Neuronal stem cell (in vitro differentiated cells): Measurements from ENCODE around the gene POLG.

Experiments used
- DNase-seq: peaks from one replicate; pipeline ENCODE4 v3.0.0-alpha.2; 2013; ENCODE audit warnings: low spot score
- H2AFZ ChIP-seq: one replicate; pipeline ENCODE4 v1.6.1; 2013; ENCODE audit warnings: mild to moderate bottlenecking, low read length, inconsistent platforms
- H2AK5ac ChIP-seq: 2 replicates; pipeline ENCODE4 v1.6.1; 2013; ENCODE audit warnings: low read depth, mild to moderate bottlenecking, inconsistent platforms, low read length, moderate library complexity, mixed read lengths
- H2BK120ac ChIP-seq: 2 replicates; pipeline ENCODE4 v1.6.1; 2013; ENCODE audit warnings: low read depth, mild to moderate bottlenecking, inconsistent platforms, low read length, moderate library complexity, mixed read lengths
- H2BK12ac ChIP-seq: one replicate; pipeline ENCODE4 v1.6.1; 2013; ENCODE audit warnings: low read length, inconsistent platforms
- H2BK15ac ChIP-seq: 2 replicates; pipeline ENCODE4 v1.6.1; 2013; ENCODE audit warnings: mild to moderate bottlenecking, low read length, inconsistent platforms, mixed read lengths
- H2BK5ac ChIP-seq: one replicate; pipeline ENCODE4 v1.6.1; 2013; ENCODE audit warnings: inconsistent platforms, mild to moderate bottlenecking, low read length, moderate library complexity
- H3K14ac ChIP-seq: one replicate; pipeline ENCODE4 v1.6.1; 2013; ENCODE audit warnings: low read length, inconsistent platforms
- H3K18ac ChIP-seq: 2 replicates; pipeline ENCODE4 v1.6.1; 2013; ENCODE audit warnings: low read length, inconsistent platforms
- H3K23ac ChIP-seq: 2 replicates; pipeline ENCODE4 v1.6.1; 2013; ENCODE audit warnings: low read depth, mild to moderate bottlenecking, mixed read lengths, low read length, inconsistent platforms; ENCODE audit not compliant: poor library complexity
- H3K27ac ChIP-seq: replicated peaks from 3 replicates; pipeline ENCODE4 v1.5.1; 2013; ENCODE audit warnings: low read length, inconsistent platforms
- H3K27me3 ChIP-seq, 3 experiments: 2 replicates each; pipeline ENCODE4 v1.6.1; 2013; ENCODE audit warnings: low read length in 3 of 3, mild to moderate bottlenecking in 2 of 3, inconsistent platforms in 1 of 3, low read depth in 1 of 3, mixed read lengths in 1 of 3, moderate library complexity in 1 of 3; ENCODE audit not compliant: control insufficient read depth in 3 of 3, insufficient read depth in 3 of 3
- H3K36me3 ChIP-seq, 2 donors: replicated peaks in 1 of 2; 2 replicates each; pipeline ENCODE4 v1.6.1; 2013; ENCODE audit warnings: low read length in 2 of 2; ENCODE audit not compliant: control insufficient read depth in 2 of 2, insufficient read depth in 2 of 2
- H3K4ac ChIP-seq: 2 replicates; pipeline ENCODE4 v1.6.1; 2013; ENCODE audit warnings: inconsistent platforms, mild to moderate bottlenecking, low read length, moderate library complexity
- H3K4me1 ChIP-seq, 2 donors: 1 replicate in 1 of 2; 2 replicates in 1 of 2; pipeline ENCODE4 v1.6.1; 2013; ENCODE audit warnings: low read length in 2 of 2, low read depth in 1 of 2; ENCODE audit not compliant: control insufficient read depth in 2 of 2, insufficient read depth in 1 of 2
- H3K4me2 ChIP-seq: one replicate; pipeline ENCODE4 v1.6.1; 2013; ENCODE audit warnings: mild to moderate bottlenecking, low read length, inconsistent platforms; ENCODE audit not compliant: insufficient read depth, poor library complexity, severe bottlenecking
- H3K4me3 ChIP-seq, 2 donors: 2 replicates each; pipeline ENCODE4 v1.5.1; 2013; ENCODE audit warnings: low read length in 2 of 2, mild to moderate bottlenecking in 2 of 2, inconsistent platforms in 1 of 2, moderate library complexity in 1 of 2
- H3K79me1 ChIP-seq: one replicate; pipeline ENCODE4 v1.6.1; 2013; ENCODE audit warnings: low read depth, mild to moderate bottlenecking, inconsistent platforms, low read length, moderate library complexity
- H3K9ac ChIP-seq: one replicate; pipeline ENCODE4 v1.6.1; 2013; ENCODE audit warnings: mild to moderate bottlenecking, low read depth, low read length, inconsistent platforms; ENCODE audit not compliant: poor library complexity
- H3K9me3 ChIP-seq, 2 donors: replicated peaks in 1 of 2; 2 replicates each; pipeline versions ENCODE3 to v1.6.1; 2013; ENCODE audit warnings: low read length in 2 of 2, mild to moderate bottlenecking in 2 of 2, inconsistent platforms in 1 of 2, low read depth in 1 of 2, mixed read lengths in 1 of 2, moderate library complexity in 1 of 2; ENCODE audit not compliant: control insufficient read depth in 2 of 2, insufficient read depth in 1 of 2
- H4K8ac ChIP-seq: one replicate; pipeline ENCODE4 v1.6.1; 2013; ENCODE audit warnings: low read depth, mild to moderate bottlenecking, inconsistent platforms, low read length, moderate library complexity
- H4K91ac ChIP-seq: one replicate; pipeline ENCODE4 v1.6.1; 2013; ENCODE audit warnings: low read length, low read depth, mild to moderate bottlenecking, inconsistent platforms; ENCODE audit not compliant: poor library complexity
- WGBS, 2 donors: extraction: QIAGEN DNeasy Blood & Tissue Kit; methylation state at CpG; one replicate each; pipeline ENCODE4 v1.1.7; 2013; ENCODE audit warnings: missing lambda C conversion rate in 2 of 2, mixed read lengths in 1 of 2; ENCODE audit not compliant: insufficient read length in 2 of 2, insufficient replicate concordance in 1 of 2; ENCODE audit errors: extremely low coverage in 2 of 2; 5-methylcytosine and 5-hydroxymethylcytosine counted together

The POLG gene

GRCh38 chr15:89333011-89333860 lies 1.4 kb downstream of the POLG start:
- H4K8ac ChIP-seq, result no peak overlapping the region
- peaks cover 41 to 51% of the 10 kb centered on the region in 2 donors for H3K36me3 ChIP-seq
- H3K9ac ChIP-seq, result peak overlapping the region; percentile 66
- H2BK12ac ChIP-seq, result peak overlapping the region; percentile 63
- H3K23ac ChIP-seq, result peak overlapping the region; percentile 69
- H2AFZ ChIP-seq, result no peak overlapping the region
- H3K14ac ChIP-seq, result peak overlapping the region; percentile 84
- H3K18ac ChIP-seq, result no peak overlapping the region
- no peak for DNase-seq
- no peak overlapping the region for H3K27ac ChIP-seq
- H3K4me2 ChIP-seq, result peak overlapping the region; percentile 81
- H2AK5ac ChIP-seq, result no peak overlapping the region
- no CpG with 5 or more reads among the region's 57 CpGs for WGBS, 2 donors
- H4K91ac ChIP-seq, result no peak overlapping the region
- H3K4me1 ChIP-seq, result peaks cover 3 to 6% of the 10 kb centered on the region in 2 donors
- no peak overlapping the region for H2BK120ac ChIP-seq
- H2BK5ac ChIP-seq, result no peak overlapping the region
- no peak overlapping the region for H2BK15ac ChIP-seq
- H3K79me1 ChIP-seq, result peaks cover 23% of the 10 kb centered on the region
- H3K27me3 ChIP-seq, result peaks cover 2 to 25% (median 21%) of the 10 kb centered on the region in 3 experiments
- H3K4ac ChIP-seq, result no peak overlapping the region
- no peaks in the 10 kb centered on the region for H3K9me3 ChIP-seq
- H3K4me3 ChIP-seq, result peak overlapping the region; percentile 94 to 99

- no peak overlapping the region for H2BK15ac ChIP-seq
- no peak overlapping the region for H3K9ac ChIP-seq
- no peak overlapping the region for H3K4ac ChIP-seq
- no peak overlapping the region for H2BK12ac ChIP-seq
- H3K4me1 ChIP-seq, result peaks cover 3 to 6% of the 10 kb centered on the region in 2 donors
- H3K9me3 ChIP-seq, result no peaks in the 10 kb centered on the region
- H3K23ac ChIP-seq, result no peak overlapping the region
- peaks cover 23% of the 10 kb centered on the region for H3K79me1 ChIP-seq
- H3K27ac ChIP-seq, result no peak overlapping the region
- no peak overlapping the region for H3K18ac ChIP-seq
- peaks cover 2 to 19% (median 16%) of the 10 kb centered on the region in 3 experiments for H3K27me3 ChIP-seq
- peaks cover 46 to 59% of the 10 kb centered on the region in 2 donors for H3K36me3 ChIP-seq
- no peak overlapping the region for H2AFZ ChIP-seq
- no peak overlapping the region for H3K4me2 ChIP-seq
- H2BK120ac ChIP-seq, result no peak overlapping the region
- no peak overlapping the region for H3K14ac ChIP-seq
- H2BK5ac ChIP-seq, result no peak overlapping the region
- H2AK5ac ChIP-seq, result no peak overlapping the region
- no peak for DNase-seq
- H3K4me3 ChIP-seq, result no peak overlapping the region
- H4K91ac ChIP-seq, result no peak overlapping the region
- H4K8ac ChIP-seq, result no peak overlapping the region
- WGBS, 2 donors, result no CpG with 5 or more reads among the region's 10 CpGs
Measured at GRCh38 chr15:89332446-89332845, 2.2 kb downstream of the POLG start.

- no peak overlapping the region for H2BK15ac ChIP-seq
- H3K9me3 ChIP-seq, result no peaks in the 10 kb centered on the region
- H3K4me1 ChIP-seq, result peaks cover 3 to 6% of the 10 kb centered on the region in 2 donors
- no CpG with 5 or more reads among the region's 7 CpGs for WGBS, 2 donors
- H3K18ac ChIP-seq, result no peak overlapping the region
- H4K8ac ChIP-seq, result no peak overlapping the region
- no peak overlapping the region for H2BK5ac ChIP-seq
- no peak overlapping the region for H4K91ac ChIP-seq
- peaks cover 59 to 73% of the 10 kb centered on the region in 2 donors for H3K36me3 ChIP-seq
- H3K9ac ChIP-seq, result no peak overlapping the region
- no peak overlapping the region for H2BK120ac ChIP-seq
- H2AK5ac ChIP-seq, result no peak overlapping the region
- H3K27me3 ChIP-seq, result peaks cover 2 to 7% (median 6%) of the 10 kb centered on the region in 3 experiments
- H3K4ac ChIP-seq, result no peak overlapping the region
- peak overlapping the region; percentile 34 for H3K23ac ChIP-seq
- no peak overlapping the region for H2BK12ac ChIP-seq
- H2AFZ ChIP-seq, result no peak overlapping the region
- H3K4me3 ChIP-seq, result no peak overlapping the region
- no peak overlapping the region for H3K4me2 ChIP-seq
- no peak overlapping the region for H3K27ac ChIP-seq
- H3K79me1 ChIP-seq, result peaks cover 23% of the 10 kb centered on the region
- no peak overlapping the region for H3K14ac ChIP-seq
- DNase-seq, result no peak
Measured at GRCh38 chr15:89330881-89331595, 3.6 kb downstream of the POLG start.

DNA sequence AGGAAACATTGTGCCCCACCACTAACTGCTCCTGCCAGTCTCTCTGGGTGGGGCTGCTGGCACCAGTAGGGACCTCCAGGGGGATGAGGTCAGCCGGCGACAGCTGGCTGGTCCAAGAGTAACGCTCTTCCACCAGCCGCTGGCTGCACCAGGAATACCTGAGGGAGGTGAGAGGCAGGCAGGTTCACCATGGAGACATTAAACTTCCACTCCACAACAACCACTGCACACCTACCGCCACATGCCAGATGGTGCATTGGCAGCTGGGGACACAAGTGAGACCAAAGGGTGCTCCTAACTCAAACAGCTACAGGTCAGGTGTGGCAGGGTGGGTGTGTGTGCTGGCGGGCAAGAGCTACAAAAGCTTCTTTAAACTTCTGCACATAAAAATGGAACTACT lies 4.5 kb downstream of the POLG start:
- Histone ChIP-seq H2BK120ac (peak overlapping the region; percentile 61), H3K4me1 (peaks cover 3 to 6% of the 10 kb centered on the region in 2 donors), H2AFZ (no peak overlapping the region), H2BK15ac (no peak overlapping the region), H3K36me3 (peaks cover 68 to 83% of the 10 kb centered on the region in 2 donors), H4K8ac (no peak overlapping the region), H3K9me3 (no peaks in the 10 kb centered on the region), H3K79me1 (peaks cover 23% of the 10 kb centered on the region), H3K27me3 (peaks cover 0 to 2% (median 0%) of the 10 kb centered on the region in 3 experiments), H3K14ac (no peak overlapping the region), H3K4ac (peak overlapping the region; percentile 23), H2AK5ac (no peak overlapping the region), H3K18ac (no peak overlapping the region), H3K27ac (no peak overlapping the region), H2BK12ac (peak overlapping the region; percentile 41), H2BK5ac (no peak overlapping the region), H3K23ac (no peak overlapping the region), H4K91ac (no peak overlapping the region), H3K9ac (peak overlapping the region; percentile 63), H3K4me2 (no peak overlapping the region), H3K4me3 (no peak overlapping the region)
- WGBS, 2 donors, result no CpG with 5 or more reads among the region's 6 CpGs
- no peak for DNase-seq
